Neutrophil (primary cell): Measurements from ENCODE around the gene ANKRD45.
"Not testable (repeated sequence)": the region's sequence is repeated elsewhere in the genome, so short reads cannot be mapped to it uniquely, and the experiment has no call there.

Experiments used
- H3K27ac ChIP-seq: fragments of 200-600 bp; sonication (generic); 2 replicates; pipeline ENCODE4 v1.5.1; 2016; ENCODE audit warnings: mild to moderate bottlenecking, moderate library complexity
- H3K27me3 ChIP-seq: fragments of 200-600 bp; sonication (generic); 2 replicates; pipeline ENCODE4 v1.6.0; 2016; ENCODE audit warnings: mild to moderate bottlenecking
- H3K36me3 ChIP-seq: fragments of 200-600 bp; sonication (generic); 2 replicates; pipeline ENCODE4 v1.5.1; 2017
- H3K4me1 ChIP-seq, 2 experiments: fragments of 200-600 bp in 1 of 2; sonication (generic) in 1 of 2; 1 replicate in 1 of 2; 2 replicates in 1 of 2; pipeline versions ENCODE4 v1.5.1 to v1.6.1; 2013 to 2016; ENCODE audit warnings: low read depth in 1 of 2, low read length in 1 of 2, mild to moderate bottlenecking in 1 of 2, moderate library complexity in 1 of 2; ENCODE audit not compliant: control insufficient read depth in 1 of 2, insufficient read depth in 1 of 2
- H3K4me3 ChIP-seq, 2 experiments: fragments of 200-600 bp in 1 of 2; sonication (generic) in 1 of 2; 1 replicate in 1 of 2; 2 replicates in 1 of 2; pipeline ENCODE4 v1.5.1; 2013 to 2016; ENCODE audit warnings: low read depth in 1 of 2, low read length in 1 of 2, mild to moderate bottlenecking in 1 of 2, moderate library complexity in 1 of 2
- H3K9me3 ChIP-seq: fragments of 200-600 bp; sonication (generic); 2 replicates; pipeline ENCODE4 v1.5.1; 2016
- TF ChIP-seq, protein P1 (sequence below): fragments of 200-600 bp; sonication (generic); IDR thresholded peaks from 2 replicates; pipeline ENCODE4 v1.5.1; 2016; ENCODE audit warnings: antibody characterized with exemption

Gene ANKRD45

DNA sequence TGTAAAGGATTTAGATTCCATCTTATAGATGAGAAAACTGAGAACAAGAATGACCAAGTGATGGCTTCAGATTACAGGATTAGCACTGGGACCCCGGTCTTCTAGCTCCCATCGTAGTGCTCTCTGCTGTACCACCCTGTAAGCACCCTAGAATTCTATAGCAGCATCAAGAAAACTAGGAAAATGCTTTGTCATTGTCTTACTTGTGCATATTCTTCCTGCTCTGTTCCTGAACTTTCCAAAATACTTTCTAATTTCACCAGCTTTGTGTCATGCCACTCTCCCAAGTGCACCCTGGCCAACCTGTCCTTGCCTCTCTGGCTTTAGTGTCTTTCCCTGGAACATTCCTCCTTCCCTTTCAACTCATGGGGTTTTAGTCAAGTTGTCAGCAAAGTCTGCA lies 39.1 kb upstream of the ANKRD45 start:
- TF ChIP-seq, protein P1, sequence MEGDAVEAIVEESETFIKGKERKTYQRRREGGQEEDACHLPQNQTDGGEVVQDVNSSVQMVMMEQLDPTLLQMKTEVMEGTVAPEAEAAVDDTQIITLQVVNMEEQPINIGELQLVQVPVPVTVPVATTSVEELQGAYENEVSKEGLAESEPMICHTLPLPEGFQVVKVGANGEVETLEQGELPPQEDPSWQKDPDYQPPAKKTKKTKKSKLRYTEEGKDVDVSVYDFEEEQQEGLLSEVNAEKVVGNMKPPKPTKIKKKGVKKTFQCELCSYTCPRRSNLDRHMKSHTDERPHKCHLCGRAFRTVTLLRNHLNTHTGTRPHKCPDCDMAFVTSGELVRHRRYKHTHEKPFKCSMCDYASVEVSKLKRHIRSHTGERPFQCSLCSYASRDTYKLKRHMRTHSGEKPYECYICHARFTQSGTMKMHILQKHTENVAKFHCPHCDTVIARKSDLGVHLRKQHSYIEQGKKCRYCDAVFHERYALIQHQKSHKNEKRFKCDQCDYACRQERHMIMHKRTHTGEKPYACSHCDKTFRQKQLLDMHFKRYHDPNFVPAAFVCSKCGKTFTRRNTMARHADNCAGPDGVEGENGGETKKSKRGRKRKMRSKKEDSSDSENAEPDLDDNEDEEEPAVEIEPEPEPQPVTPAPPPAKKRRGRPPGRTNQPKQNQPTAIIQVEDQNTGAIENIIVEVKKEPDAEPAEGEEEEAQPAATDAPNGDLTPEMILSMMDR = no peak
- H3K27ac ChIP-seq = no peak overlapping the region
- H3K4me1 ChIP-seq = no peaks in the 10 kb centered on the region
- H3K4me3 ChIP-seq = no peak overlapping the region
- H3K36me3 ChIP-seq = no peaks in the 10 kb centered on the region
- H3K9me3 ChIP-seq = no peaks in the 10 kb centered on the region
- peaks cover 71% of the 10 kb centered on the region for H3K27me3 ChIP-seq

DNA sequence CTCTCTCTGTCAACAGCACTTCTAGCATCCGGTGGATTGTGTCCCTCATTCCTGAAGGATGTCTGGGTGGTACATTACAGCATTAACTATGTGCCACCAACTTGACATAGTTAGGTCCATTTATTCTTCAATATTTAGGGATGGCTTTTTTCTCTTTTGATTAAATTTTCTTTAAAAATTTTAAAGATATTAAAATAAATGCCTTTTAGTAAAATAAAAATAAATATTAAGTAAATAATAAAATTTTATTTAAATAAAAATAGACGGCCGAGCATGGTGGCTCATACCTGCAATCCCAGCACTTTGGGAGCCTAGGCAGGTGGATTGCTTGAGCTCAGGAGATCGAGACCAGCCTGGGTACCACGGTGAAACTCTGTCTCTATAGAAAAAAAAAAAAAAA lies 35.5 kb upstream of the ANKRD45 start:
- peaks cover 34% of the 10 kb centered on the region for H3K27me3 ChIP-seq
- no peaks in the 10 kb centered on the region for H3K4me1 ChIP-seq
- H3K4me3 ChIP-seq = no peak overlapping the region
- H3K9me3 ChIP-seq = no peaks in the 10 kb centered on the region
- no peaks in the 10 kb centered on the region for H3K36me3 ChIP-seq
- TF ChIP-seq, protein P1 = no peak
- no peak overlapping the region for H3K27ac ChIP-seq

DNA sequence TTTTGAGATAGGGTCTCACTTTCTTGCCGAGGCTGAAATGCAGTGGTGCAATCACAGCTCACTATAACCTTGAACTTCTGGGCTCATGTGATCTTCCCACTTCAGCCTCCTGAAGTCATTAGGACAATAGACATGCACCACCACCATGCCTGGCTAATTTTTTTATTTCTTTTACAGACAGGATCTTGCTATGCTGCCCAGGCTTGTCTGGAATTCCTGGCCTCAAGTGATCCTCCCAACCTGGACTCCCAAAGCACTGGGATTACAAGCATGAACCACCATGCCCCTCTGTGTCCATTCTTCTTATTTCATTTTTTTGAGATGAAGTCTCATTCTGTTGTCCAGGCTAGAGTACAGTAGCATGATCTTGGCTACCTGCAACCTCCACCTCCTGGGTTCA lies 33.1 kb upstream of the ANKRD45 start:
- Histone ChIP-seq H3K4me3 (no peak overlapping the region), H3K9me3 (no peaks in the 10 kb centered on the region), H3K27me3 (peaks cover 10% of the 10 kb centered on the region), H3K36me3 (no peaks in the 10 kb centered on the region), H3K27ac (no peak overlapping the region), H3K4me1 (no peaks in the 10 kb centered on the region)
- TF ChIP-seq, protein P1 = no peak

DNA sequence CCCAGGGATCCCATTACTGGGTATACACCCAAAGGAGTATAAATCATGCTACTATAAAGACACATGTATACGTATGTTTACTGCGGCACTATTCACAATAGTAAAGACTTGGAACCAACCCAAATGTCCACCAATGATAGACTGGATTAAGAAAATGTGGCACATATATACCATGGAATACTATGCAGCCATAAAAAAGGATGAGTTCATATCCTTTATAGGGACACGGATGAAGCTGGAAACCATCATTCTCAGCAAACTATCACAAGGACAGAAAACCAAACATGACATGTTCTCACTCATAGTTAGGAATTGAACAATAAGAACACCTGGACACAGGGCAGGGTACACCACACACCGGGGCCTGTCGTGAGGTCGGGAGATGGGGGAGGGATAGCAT lies 31.6 kb upstream of the ANKRD45 start:
- H3K4me1 ChIP-seq, H3K9me3 ChIP-seq, H3K27me3 ChIP-seq, H3K36me3 ChIP-seq, H3K4me3 ChIP-seq, H3K27ac ChIP-seq: not testable (repeated sequence)

DNA sequence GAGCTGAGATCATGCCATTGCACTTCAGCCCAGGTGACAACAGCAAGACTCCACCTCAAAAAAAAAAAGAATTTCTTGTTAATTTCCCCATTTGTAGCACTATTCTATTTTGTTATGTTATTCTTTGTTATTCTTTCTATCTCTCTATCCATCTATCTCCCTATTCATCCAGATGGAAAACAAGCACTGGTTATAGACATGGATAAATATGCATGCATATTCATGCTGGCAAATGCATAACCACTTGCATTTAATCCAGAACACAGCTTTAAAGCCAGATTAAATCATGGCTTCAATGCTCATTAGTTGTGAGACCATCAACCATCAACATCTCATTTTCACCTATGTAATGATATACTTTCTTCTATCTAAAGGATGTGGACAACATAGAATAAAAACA lies 23.6 kb upstream of the ANKRD45 start:
- H3K9me3 ChIP-seq = no peaks in the 10 kb centered on the region
- TF ChIP-seq, protein P1 = no peak
- no peak overlapping the region for H3K4me3 ChIP-seq
- H3K4me1 ChIP-seq = no peaks in the 10 kb centered on the region
- H3K27me3 ChIP-seq = peaks cover 4% of the 10 kb centered on the region
- H3K36me3 ChIP-seq = no peaks in the 10 kb centered on the region
- no peak overlapping the region for H3K27ac ChIP-seq

DNA sequence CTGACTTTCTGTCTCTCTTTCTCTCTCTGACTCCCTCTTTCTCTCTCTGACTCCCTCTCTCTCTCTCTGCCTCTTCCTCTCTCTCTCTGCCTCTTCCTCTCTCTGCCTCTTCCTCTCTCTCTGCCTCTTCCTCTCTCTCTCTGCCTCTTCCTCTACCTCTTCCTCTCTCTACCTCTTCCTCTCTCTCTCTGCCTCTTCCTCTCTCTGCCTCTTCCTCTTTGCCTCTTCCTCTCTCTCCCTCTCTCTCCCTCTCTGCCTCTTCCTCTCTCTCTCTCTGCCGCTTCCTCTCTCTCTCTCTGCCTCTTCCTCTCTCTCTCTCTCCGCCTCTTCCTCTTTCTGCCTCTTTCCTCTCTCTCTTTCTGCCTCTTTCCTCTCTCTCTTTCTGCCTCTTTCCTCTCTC lies 18.6 kb upstream of the ANKRD45 start:
- no peak overlapping the region for H3K27ac ChIP-seq
- no peaks in the 10 kb centered on the region for H3K27me3 ChIP-seq

DNA sequence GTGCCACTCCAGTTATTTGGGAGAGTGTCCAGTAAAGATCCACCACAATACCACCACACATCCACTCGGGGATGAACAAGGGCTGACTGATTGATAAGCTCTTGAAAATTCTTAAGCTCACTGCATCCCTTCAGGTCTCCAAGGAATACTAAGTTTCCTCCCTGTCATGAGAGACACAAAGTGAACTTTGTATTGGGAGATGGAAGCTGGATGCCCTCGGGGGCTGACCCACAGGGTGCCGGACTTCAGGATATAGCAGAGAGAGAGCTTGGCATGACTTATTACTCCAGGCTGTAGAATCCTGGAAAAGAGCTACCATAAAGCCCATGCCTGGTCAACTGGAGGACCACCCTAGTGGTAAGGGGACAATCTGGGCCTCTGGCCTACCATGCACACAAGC lies 15.5 kb upstream of the ANKRD45 start:
- H3K36me3 ChIP-seq, H3K27me3 ChIP-seq, H3K27ac ChIP-seq, H3K4me3 ChIP-seq, H3K9me3 ChIP-seq, H3K4me1 ChIP-seq: not testable (repeated sequence)

More for the DNA sequence above, 18.6 kb upstream of the ANKRD45 start:
- H3K36me3 ChIP-seq = no peaks in the 10 kb centered on the region
- TF ChIP-seq, protein P1 = no peak
- no peak overlapping the region for H3K4me3 ChIP-seq
- H3K4me1 ChIP-seq = no peaks in the 10 kb centered on the region
- H3K9me3 ChIP-seq = no peaks in the 10 kb centered on the region

DNA sequence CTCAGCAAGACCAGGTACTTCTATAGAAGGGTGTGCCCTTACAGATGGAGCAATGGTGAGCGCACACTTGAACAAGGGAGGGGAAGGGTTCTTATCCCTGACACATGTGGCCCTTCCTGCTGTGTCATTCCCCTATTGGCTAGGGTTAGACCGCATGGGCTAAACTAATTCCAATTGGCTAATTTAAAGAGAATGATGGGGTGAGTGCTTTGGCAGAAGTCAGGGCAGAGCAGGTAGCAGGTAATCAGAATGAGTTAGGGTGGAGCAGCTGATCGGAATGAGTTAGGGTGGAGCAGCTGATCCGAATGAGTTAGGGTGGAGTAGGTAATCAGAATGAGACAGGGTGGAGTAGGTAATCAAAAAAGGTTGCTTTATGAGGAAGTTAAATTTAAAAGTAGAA lies 14.2 kb upstream of the ANKRD45 start:
- H3K4me3 ChIP-seq, H3K4me1 ChIP-seq, H3K36me3 ChIP-seq, H3K27ac ChIP-seq, H3K9me3 ChIP-seq, H3K27me3 ChIP-seq: not testable (repeated sequence)
